ENCODE data around the gene GRPEL1. TPM values are rescaled to one million over a fixed set of nuclear protein-coding genes. Genes with fewer than 3 reads are reported as not detected.
"Not testable (repeated sequence)": the region's sequence is repeated elsewhere in the genome, so short reads cannot be mapped to it uniquely, and the experiment has no call there.

The GRPEL1 gene
- total and polyA plus RNA-seq, 2 of the 13 experiments (the other 11 are each of a cell fraction or from before 2014, with no cell fraction given), result 32.3 to 141 TPM

- TF ChIP-seq MLXIP (CRISPR knock-in tag; IDR thresholded peaks at IDR 0.05; ENCODE audit: borderline replicate concordance) (no peak), HNRNPK (IDR thresholded peaks at IDR 0.05; ENCODE audit: low read depth, low read length, poor library complexity, severe bottlenecking) (no peak), ZFAT (CRISPR knock-in tag; conservative IDR thresholded peaks at IDR 0.05) (no peak), ZNF777 (CRISPR knock-in tag; IDR thresholded peaks at IDR 0.05) (no peak), SRF (IDR thresholded peaks at IDR 0.05; ENCODE audit: low read depth, low read length) (no peak), JUN (CRISPR knock-in tag; IDR thresholded peaks at IDR 0.05) (no peak), FOXA3 (CRISPR knock-in tag; IDR thresholded peaks at IDR 0.05) (no peak)
Observed at GRCh38 chr4:7086384-7086783, 18.5 kb upstream of the GRPEL1 start (continued).

GRCh38 chr4:7084564-7084961 is 16.7 kb upstream of the GRPEL1 start:
- in situ Hi-C loops (cut with HindIII; ENCODE audit: extremely low pct_ligation_motif_present, low pct_unique_long_range_greater_than_20kb); H3K79me2 ChIP-seq (ENCODE audit: insufficient read depth, low read length); DNase-seq (ENCODE audit: low spot score); BruUV-seq (replicated peaks); H3K27ac ChIP-seq (ENCODE audit: extremely low read length, insufficient read depth, low read length); intact Hi-C loops (cut with micrococcal nuclease; ENCODE audit: unreplicated experiment); H4K20me1 ChIP-seq (ENCODE audit: insufficient read depth, low read length); H3K9me3 ChIP-seq (ENCODE audit: low read length); CTCF ChIA-PET (ENCODE audit: low intra/inter-chr PET ratio, low total read pairs); H3K4me1 ChIP-seq (ENCODE audit: insufficient read depth, low read length); H3K36me3 ChIP-seq (replicated peaks in 1 of 2; ENCODE audit: control insufficient read depth in 1 of 2, insufficient read depth in 2 of 2, low read length in 2 of 2); FAIRE-seq; H3K27me3 ChIP-seq (ENCODE audit: control insufficient read depth in 1 of 2, insufficient read depth in 2 of 2, low read length in 2 of 2): not testable (repeated sequence)
- peak overlapping the region; percentile 91 for H3K4me2 ChIP-seq (ENCODE audit: low read depth, low read length)
- peak overlapping the region; percentile 63; the same call in 1 of the 2 replicates for H3K9ac ChIP-seq (ENCODE audit: insufficient read depth, low read depth, low read length)
- peak; percentile 71 for ATAC-seq
- POLR2A ChIA-PET, result interaction anchor here (1.0 to 2.2 kb wide), 3 partner anchors 9 to 19 kb away, joined by 3 to 10 read pairs (median 5); partner anchors contain the start of gene GRPEL1
- H2AFZ ChIP-seq (ENCODE audit: low read length), result peak overlapping the region; percentile 70
- peak; percentile 78; the same call in 1 of the 2 replicates for TF ChIP-seq ZBTB3 (CRISPR knock-in tag; IDR thresholded peaks at IDR 0.05; ENCODE audit: borderline replicate concordance, low read depth)
- peak; percentile 68; the same call in 1 of the 2 replicates for TF ChIP-seq SRF (IDR thresholded peaks at IDR 0.05; ENCODE audit: low read depth, low read length)
- TF ChIP-seq SAP130 (CRISPR knock-in tag; IDR thresholded peaks at IDR 0.05; ENCODE audit: low read depth), result peak; percentile 14; the same call in 1 of the 2 replicates
- TF ChIP-seq TAF1 (CRISPR knock-in tag; IDR thresholded peaks at IDR 0.05), result 0 out of 2 replicates have a peak, but pooled peaks have one; percentile 10
- TF ChIP-seq YY1 (IDR thresholded peaks at IDR 0.05; ENCODE audit: insufficient read depth, insufficient replicate concordance, low read depth, low read length), result peak; percentile 57
- TF ChIP-seq HOXA3 (CRISPR knock-in tag; IDR thresholded peaks at IDR 0.05), result 0 out of 2 replicates have a peak, but pooled peaks have one; percentile 17
- H3K4me3 ChIP-seq (replicated peaks in 1 of 3; ENCODE audit: insufficient read depth in 1 of 3, low read depth in 2 of 3, low read length in 3 of 3), result peak overlapping the region; percentile 48 to 67 (median 53); a peak in 5 of 6 replicates
- WGBS (ENCODE audit: low lambda C conversion rate), result 3% methylated on average over 9 of the region's 9 CpGs

All from HepG2 (cell line).